ENCODE measurements around the gene NFKB1.

GRCh38 chr4:102610007-102610406 is 108.8 kb downstream of the NFKB1 start:
- TF ChIP-seq CTCF (IDR thresholded peaks at IDR 0.05 in 4 of 5, conservative IDR thresholded peaks at IDR 0.05 in 1 of 5): peak in 1 of 5 experiments; percentile 10
- TF ChIP-seq POLR2A (IDR thresholded peaks at IDR 0.05): no peak
